PC-9 (cell line): ENCODE measurements around the gene SPEM3. TPM values are rescaled to one million over a fixed set of nuclear protein-coding genes. Genes with fewer than 3 reads are reported as not detected.

Source experiments
- BruUV-seq: library from RNA; stranded (reverse); fragments of 400-500 nt; replicated peaks from 2 replicates; lab custom pipeline; 2021; lab: Mats Ljungman, UMichigan
- CTCF ChIA-PET: fragments of 300-600 bp; sonication (Branson Sonifier 250); formaldehyde crosslinking; loops from one replicate; lab custom pipeline; 2022; ENCODE audit warnings: antibody characterized with exemption; lab: Charles Lee
- POLR2A ChIA-PET: fragments of 300-600 bp; sonication (Branson Sonifier 250); formaldehyde crosslinking; loops from one replicate; lab custom pipeline; 2022; ENCODE audit warnings: antibody characterized with exemption; ENCODE audit not compliant: unreplicated experiment; lab: Charles Lee
- DNase-seq, 2 experiments: peaks; one replicate each; pipeline versions ENCODE4 v3.0.0 to v3.0.0-alpha.2; 2015 to 2022; ENCODE audit warnings: mixed read lengths in 1 of 2
- H2AFZ ChIP-seq: fragments of 200-600 bp; sonication (generic); 2 replicates; pipeline ENCODE4 v1.8.1; 2017; ENCODE audit warnings: antibody characterized with exemption
- H3F3A ChIP-seq: fragments of 200-600 bp; sonication (generic); 2 replicates; pipeline ENCODE4 v1.8.1; 2017; ENCODE audit warnings: antibody characterized with exemption, mild to moderate bottlenecking, low read depth; ENCODE audit not compliant: insufficient read depth
- H3K27ac ChIP-seq: fragments of 200-600 bp; sonication (generic); 2 replicates; pipeline ENCODE4 v1.6.1; 2016; ENCODE audit warnings: mixed run types
- H3K27me3 ChIP-seq: fragments of 200-600 bp; sonication (generic); 2 replicates; pipeline ENCODE4 v1.6.1; 2016; ENCODE audit warnings: low read depth, mixed run types; ENCODE audit not compliant: insufficient read depth
- H3K36me3 ChIP-seq: fragments of 200-600 bp; sonication (generic); 2 replicates; pipeline ENCODE4 v1.6.1; 2016; ENCODE audit warnings: low read depth, mixed run types
- H3K4me1 ChIP-seq: fragments of 200-600 bp; sonication (generic); replicated peaks from 2 replicates; pipeline ENCODE4 v1.6.1; 2016; ENCODE audit warnings: mixed run types; ENCODE audit not compliant: insufficient read depth
- H3K4me2 ChIP-seq: fragments of 200-600 bp; sonication (generic); 2 replicates; pipeline ENCODE4 v1.6.1; 2017; ENCODE audit warnings: mixed run types
- H3K4me3 ChIP-seq: fragments of 200-600 bp; sonication (generic); 2 replicates; pipeline ENCODE4 v1.6.1; 2016; ENCODE audit warnings: mixed run types
- H3K79me2 ChIP-seq: fragments of 200-600 bp; sonication (generic); 2 replicates; pipeline ENCODE4 v1.6.1; 2017; ENCODE audit warnings: low read depth, mixed run types
- H3K9me2 ChIP-seq: fragments of 200-600 bp; sonication (generic); 2 replicates; pipeline ENCODE4 v1.8.1; 2017; ENCODE audit warnings: mild to moderate bottlenecking; ENCODE audit not compliant: insufficient read depth
- H3K9me3 ChIP-seq: fragments of 200-600 bp; sonication (generic); 2 replicates; pipeline ENCODE4 v1.8.1; 2016; ENCODE audit warnings: low read depth; ENCODE audit not compliant: insufficient read depth
- H4K20me1 ChIP-seq: fragments of 200-600 bp; sonication (generic); 2 replicates; pipeline ENCODE4 v1.8.1; 2017; ENCODE audit not compliant: insufficient read depth
- CTCF ChIP-seq: fragments of 200-600 bp; sonication (generic); conservative IDR thresholded peaks from 2 replicates; pipeline ENCODE4 v1.6.1; 2017; ENCODE audit warnings: mixed run types, antibody characterized with exemption, mild to moderate bottlenecking, moderate library complexity
- EZH2 ChIP-seq: fragments of 200-600 bp; sonication (generic); IDR thresholded peaks from 2 replicates; pipeline ENCODE4 v1.8.0; 2017; ENCODE audit warnings: antibody characterized with exemption, low read depth
- intact Hi-C: fragments of 100-400 bp; cut with micrococcal nuclease; formaldehyde crosslinking; loops from one replicate; pipeline ENCODE4 v1.10.0; 2022; ENCODE audit not compliant: unreplicated experiment
- total RNA-seq: library from RNA; stranded (reverse); gene quantifications from 2 replicates; pipeline ENCODE4 v1.2.3, GENCODE V29; 2021

The SPEM3 gene
- total RNA-seq, 1 experiment from 2014 or later = not detected

DNA sequence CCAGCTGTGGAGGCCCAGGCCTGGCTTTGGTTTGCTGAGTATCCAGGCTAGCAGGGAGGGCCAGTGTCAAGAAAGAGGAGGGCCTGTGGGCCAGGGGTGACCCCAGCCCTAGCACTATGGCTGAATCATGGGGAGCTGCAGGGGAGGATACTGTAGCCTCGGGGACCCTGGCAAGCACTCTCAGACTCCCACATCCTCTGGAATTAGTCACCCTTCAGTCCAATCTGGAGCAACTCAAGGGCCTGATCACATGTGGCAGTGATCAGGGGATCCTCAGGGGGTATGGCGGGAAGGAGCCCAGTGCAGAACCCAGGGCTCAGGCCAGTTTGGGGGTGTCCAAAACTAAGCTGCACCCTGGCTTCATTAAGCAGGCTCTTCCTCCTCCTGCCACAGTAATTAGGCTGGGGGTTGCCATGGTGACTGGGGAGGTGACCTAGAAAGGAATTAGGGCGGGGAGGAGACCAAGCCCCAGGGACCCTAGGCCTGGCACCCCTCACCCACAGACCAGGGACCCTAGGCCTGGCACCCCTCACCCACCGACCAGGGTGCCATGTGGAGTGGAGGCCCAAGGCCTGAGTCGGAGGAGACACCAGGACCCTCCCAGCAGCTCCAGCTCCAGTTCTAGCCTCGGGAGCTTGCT, 15.2 kb upstream of the SPEM3 start:
- no peak for TF ChIP-seq EZH2
- BruUV-seq = no TSS peak
- H3K4me2 ChIP-seq = no peak overlapping the region
- no peak overlapping the region for H3K4me3 ChIP-seq
- no peaks in the 10 kb centered on the region for H3K79me2 ChIP-seq
- no peak overlapping the region for H2AFZ ChIP-seq
- H4K20me1 ChIP-seq = no peaks in the 10 kb centered on the region
- POLR2A ChIA-PET = no interaction called here
- no peaks in the 10 kb centered on the region; the same call in 1 of the 2 replicates for H3F3A ChIP-seq
- CTCF ChIA-PET = no interaction called here
- no peak for DNase-seq
- no peaks in the 10 kb centered on the region for H3K36me3 ChIP-seq
- H3K27me3 ChIP-seq = no peaks in the 10 kb centered on the region
- intact Hi-C loops = no loop called here
- no peaks in the 10 kb centered on the region for H3K9me3 ChIP-seq
- H3K27ac ChIP-seq = no peak overlapping the region
- H3K4me1 ChIP-seq = no peaks in the 10 kb centered on the region
- H3K9me2 ChIP-seq = no peaks in the 10 kb centered on the region

- H2AFZ ChIP-seq = no peak overlapping the region
- POLR2A ChIA-PET = no interaction called here
- BruUV-seq = no TSS peak
- H3K27me3 ChIP-seq = no peaks in the 10 kb centered on the region
- H3K4me2 ChIP-seq = no peak overlapping the region
- TF ChIP-seq CTCF (no peak), EZH2 (no peak)
- H3K4me3 ChIP-seq = no peak overlapping the region
- intact Hi-C loops = no loop called here
- no peaks in the 10 kb centered on the region for H3K9me2 ChIP-seq
- no peak for DNase-seq
- H4K20me1 ChIP-seq = no peaks in the 10 kb centered on the region
- H3K9me3 ChIP-seq = no peaks in the 10 kb centered on the region
- CTCF ChIA-PET = no interaction called here
- H3K27ac ChIP-seq = no peak overlapping the region
- H3K36me3 ChIP-seq = no peaks in the 10 kb centered on the region
- H3F3A ChIP-seq = no peaks in the 10 kb centered on the region; the same call in 1 of the 2 replicates
- H3K4me1 ChIP-seq = no peaks in the 10 kb centered on the region
- H3K79me2 ChIP-seq = no peaks in the 10 kb centered on the region
Measured at GRCh38 chr17:7414837-7415236, 13.8 kb upstream of the SPEM3 start.

GRCh38 chr17:7415784-7416183, 12.9 kb upstream of the SPEM3 start:
- Histone ChIP-seq H3F3A (no peaks in the 10 kb centered on the region; the same call in 1 of the 2 replicates), H3K27me3 (no peaks in the 10 kb centered on the region), H3K9me3 (no peaks in the 10 kb centered on the region), H2AFZ (no peak overlapping the region), H3K36me3 (no peaks in the 10 kb centered on the region), H4K20me1 (no peaks in the 10 kb centered on the region), H3K27ac (no peak overlapping the region), H3K4me1 (no peaks in the 10 kb centered on the region), H3K79me2 (no peaks in the 10 kb centered on the region), H3K4me2 (no peak overlapping the region), H3K9me2 (no peaks in the 10 kb centered on the region), H3K4me3 (no peak overlapping the region)
- TF ChIP-seq EZH2 (no peak), CTCF (no peak)
- BruUV-seq = no TSS peak
- intact Hi-C loops = no loop called here
- DNase-seq = no peak
- ChIA-PET POLR2A (no interaction called here), CTCF (no interaction called here)

DNA sequence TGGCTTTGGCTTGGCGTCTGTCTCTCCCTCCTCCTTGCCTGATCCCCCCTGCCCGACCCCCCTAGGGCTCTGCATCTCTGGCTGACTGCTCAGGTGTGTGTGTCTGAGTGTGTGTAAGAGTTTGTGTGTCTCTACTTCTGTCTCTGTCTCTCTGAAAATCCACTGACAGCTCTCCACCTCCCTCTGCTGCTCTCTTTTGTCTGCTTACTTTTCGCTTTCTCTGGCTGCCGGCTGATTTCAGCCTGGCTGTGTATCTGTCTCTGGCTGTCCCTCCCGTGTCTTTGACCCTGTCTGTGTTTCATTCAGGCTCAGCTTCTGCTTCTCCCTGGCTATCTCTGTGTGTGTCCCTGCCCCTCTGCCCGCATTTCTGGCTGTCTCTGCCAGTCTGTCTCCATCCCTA, 12.3 kb upstream of the SPEM3 start:
- no TSS peak for BruUV-seq
- DNase-seq = no peak
- H3K9me2 ChIP-seq = no peaks in the 10 kb centered on the region
- no peaks in the 10 kb centered on the region for H3K79me2 ChIP-seq
- intact Hi-C loops = no loop called here
- CTCF ChIA-PET = no interaction called here
- no peak for TF ChIP-seq CTCF
- no peak for TF ChIP-seq EZH2
- no peaks in the 10 kb centered on the region for H4K20me1 ChIP-seq
- H3K4me3 ChIP-seq = no peak overlapping the region
- H2AFZ ChIP-seq = no peak overlapping the region
- H3K4me1 ChIP-seq = no peaks in the 10 kb centered on the region
- no peaks in the 10 kb centered on the region; the same call in 1 of the 2 replicates for H3F3A ChIP-seq
- POLR2A ChIA-PET = no interaction called here
- no peak overlapping the region for H3K4me2 ChIP-seq
- no peak overlapping the region for H3K27ac ChIP-seq
- H3K27me3 ChIP-seq = no peaks in the 10 kb centered on the region
- H3K36me3 ChIP-seq = no peaks in the 10 kb centered on the region
- H3K9me3 ChIP-seq = no peaks in the 10 kb centered on the region
